ENCODE measurements around the gene LYPD3.

- TF ChIP-seq, protein P1, sequence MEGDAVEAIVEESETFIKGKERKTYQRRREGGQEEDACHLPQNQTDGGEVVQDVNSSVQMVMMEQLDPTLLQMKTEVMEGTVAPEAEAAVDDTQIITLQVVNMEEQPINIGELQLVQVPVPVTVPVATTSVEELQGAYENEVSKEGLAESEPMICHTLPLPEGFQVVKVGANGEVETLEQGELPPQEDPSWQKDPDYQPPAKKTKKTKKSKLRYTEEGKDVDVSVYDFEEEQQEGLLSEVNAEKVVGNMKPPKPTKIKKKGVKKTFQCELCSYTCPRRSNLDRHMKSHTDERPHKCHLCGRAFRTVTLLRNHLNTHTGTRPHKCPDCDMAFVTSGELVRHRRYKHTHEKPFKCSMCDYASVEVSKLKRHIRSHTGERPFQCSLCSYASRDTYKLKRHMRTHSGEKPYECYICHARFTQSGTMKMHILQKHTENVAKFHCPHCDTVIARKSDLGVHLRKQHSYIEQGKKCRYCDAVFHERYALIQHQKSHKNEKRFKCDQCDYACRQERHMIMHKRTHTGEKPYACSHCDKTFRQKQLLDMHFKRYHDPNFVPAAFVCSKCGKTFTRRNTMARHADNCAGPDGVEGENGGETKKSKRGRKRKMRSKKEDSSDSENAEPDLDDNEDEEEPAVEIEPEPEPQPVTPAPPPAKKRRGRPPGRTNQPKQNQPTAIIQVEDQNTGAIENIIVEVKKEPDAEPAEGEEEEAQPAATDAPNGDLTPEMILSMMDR (IDR thresholded peaks at IDR 0.05) = no peak
- TF ChIP-seq POLR2A (IDR thresholded peaks at IDR 0.05) = no peak
These were observed 3.1 kb upstream of the LYPD3 start for GRCh38 chr19:43468354-43469159.

Data from Peyer's patch (tissue), 4 donors.